ENCODE results near the gene FAM20C.

Gene FAM20C

DNA sequence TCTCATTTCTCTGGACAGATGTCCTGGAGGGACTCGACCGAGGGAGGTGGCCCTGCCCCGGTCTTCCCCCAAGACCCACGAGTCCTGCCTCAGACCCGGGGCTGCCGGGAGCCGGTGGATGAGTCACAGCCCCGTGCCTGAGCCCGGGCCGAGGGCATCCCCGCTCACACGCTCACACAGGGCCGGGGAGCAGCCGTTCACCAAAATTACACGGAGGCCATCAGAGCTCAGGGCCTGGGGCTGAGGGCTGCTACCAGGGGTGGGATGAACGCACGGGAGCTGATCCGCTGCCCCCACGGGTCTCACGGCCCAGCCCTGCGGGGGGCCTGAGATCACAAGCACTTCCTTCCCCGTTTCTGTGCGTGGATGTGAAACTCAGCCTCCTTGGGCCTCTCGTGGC, 17.5 kb downstream of the FAM20C start:
- DNase-seq (ENCODE audit: low spot score): no peak

GRCh38 chr7:210401-210925, 18.1 kb downstream of the FAM20C start:
- no peak for DNase-seq (ENCODE audit: low spot score)

DNA sequence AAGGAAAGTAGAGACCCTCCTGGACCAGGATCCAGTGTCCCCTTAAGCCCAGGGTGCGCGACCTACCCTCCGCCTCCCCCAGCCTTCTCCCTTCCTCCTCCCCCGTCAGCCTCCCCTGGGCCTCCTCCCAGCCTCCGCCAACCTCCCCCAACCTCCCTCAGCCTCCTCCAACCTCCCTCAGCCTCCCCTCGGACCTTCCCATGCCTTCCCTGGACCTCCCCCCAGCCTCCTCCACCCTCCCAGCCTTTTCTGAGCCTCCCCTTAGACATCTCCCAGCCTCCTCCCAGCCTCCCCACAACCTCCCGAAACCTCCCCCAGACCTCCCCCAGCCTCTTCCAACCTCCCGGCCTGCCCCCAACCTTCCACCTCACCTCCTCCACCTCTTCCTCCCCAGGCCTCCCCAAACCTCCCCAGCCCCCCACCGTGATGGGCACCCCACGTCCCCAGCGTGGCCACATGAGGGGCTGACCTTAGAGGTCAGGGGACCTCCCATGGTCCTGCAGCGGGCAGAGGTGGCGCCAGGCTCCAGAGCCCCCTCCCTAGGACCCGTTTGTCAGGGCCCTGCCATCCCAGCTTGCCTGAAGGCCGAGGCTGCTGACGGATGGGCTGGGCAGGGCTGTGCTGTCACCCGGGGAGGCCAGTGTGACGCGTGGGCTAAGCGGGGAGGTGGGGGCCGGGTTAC, 18.8 kb downstream of the FAM20C start:
- no peak for DNase-seq (ENCODE audit: low spot score)

DNA sequence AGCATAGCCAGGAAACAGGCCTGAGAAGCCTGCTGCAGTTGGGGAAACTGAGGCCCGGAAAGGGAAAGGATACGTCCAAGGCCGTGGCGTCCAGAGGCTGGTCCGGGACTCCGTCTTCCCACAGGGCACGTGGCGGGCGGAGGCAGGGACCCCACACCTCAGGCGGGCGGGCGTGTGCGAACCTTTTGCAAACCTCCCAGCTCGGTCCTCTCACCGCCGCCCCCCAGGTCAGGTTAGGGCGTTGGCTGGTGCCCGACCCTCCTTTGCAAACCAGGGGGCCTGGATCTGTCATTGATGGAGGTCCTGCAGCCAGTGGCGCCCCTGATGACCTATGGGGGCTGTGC, 19.3 kb downstream of the FAM20C start:
- DNase-seq (ENCODE audit: low spot score): no peak

DNA sequence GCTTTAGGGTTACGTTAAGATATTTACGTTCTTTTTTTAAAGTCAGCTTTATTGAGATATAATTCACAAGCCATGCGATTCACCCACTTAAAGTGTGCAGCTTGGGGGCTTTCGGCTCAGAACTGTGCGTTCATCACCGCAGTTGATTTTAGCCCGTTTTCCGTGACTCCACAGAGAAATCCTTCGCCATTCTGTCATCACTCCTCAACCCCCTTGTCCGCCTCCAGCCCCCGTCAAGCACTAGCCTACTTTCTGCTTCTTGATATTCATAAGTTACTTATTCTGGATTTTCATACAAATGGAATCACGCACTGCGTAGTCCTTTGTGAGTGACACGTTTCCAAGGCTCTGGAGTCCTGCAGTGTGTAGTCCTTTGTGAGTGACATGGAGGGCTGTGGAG, 20.4 kb downstream of the FAM20C start:
- no peak for DNase-seq (ENCODE audit: low spot score)

GRCh38 chr7:213324-213993, 21.1 kb downstream of the FAM20C start:
- DNase-seq (ENCODE audit: low spot score): no peak

DNA sequence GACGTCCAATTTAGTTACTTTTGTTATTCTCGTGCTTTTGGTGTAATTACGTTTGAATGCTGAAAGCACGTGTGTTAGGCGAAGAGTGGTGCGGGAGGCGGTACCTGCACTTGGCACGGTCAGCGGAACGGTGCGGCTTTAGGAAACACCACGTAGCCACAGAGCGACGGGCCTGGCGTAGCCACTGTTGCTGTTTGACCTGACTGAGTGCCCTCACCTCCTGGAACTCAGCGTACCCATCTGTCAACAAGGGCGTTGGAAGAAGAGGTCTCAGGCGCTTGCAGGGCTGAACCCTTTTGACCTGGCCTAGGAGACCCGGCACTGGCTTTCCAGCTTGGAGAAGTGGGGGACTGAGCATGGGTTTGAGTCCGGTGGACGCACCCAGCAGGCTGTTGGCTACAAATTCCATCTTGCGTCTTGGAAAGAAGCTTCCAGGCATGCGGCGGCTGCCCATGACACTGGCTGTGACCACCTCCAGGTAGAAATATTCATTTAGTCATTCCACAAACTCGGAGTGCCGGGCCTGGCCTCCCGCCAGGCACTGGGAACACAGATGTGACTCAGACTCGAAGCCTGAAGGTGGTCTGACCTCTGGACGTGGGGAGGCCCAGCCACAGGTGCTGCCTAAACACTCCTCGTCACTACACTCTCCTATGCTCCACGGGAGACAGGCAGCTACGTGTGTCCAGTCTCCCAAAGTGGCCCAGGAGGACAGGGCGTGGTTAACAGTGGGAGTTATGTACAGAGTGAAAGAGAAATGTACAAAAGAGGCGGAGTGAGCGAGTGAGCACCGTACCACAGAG, 22.2 kb downstream of the FAM20C start:
- DNase-seq (ENCODE audit: low spot score): peak; percentile 39

- DNase-seq (ENCODE audit: low spot score): no peak
These were observed 24.3 kb downstream of the FAM20C start for GRCh38 chr7:216360-217300.

- no peak for DNase-seq (ENCODE audit: low spot score)
These were observed 25.4 kb downstream of the FAM20C start for GRCh38 chr7:217781-218180.

- no peak for DNase-seq (ENCODE audit: low spot score)
These were observed 25.9 kb downstream of the FAM20C start for GRCh38 chr7:218316-218715.

DNA sequence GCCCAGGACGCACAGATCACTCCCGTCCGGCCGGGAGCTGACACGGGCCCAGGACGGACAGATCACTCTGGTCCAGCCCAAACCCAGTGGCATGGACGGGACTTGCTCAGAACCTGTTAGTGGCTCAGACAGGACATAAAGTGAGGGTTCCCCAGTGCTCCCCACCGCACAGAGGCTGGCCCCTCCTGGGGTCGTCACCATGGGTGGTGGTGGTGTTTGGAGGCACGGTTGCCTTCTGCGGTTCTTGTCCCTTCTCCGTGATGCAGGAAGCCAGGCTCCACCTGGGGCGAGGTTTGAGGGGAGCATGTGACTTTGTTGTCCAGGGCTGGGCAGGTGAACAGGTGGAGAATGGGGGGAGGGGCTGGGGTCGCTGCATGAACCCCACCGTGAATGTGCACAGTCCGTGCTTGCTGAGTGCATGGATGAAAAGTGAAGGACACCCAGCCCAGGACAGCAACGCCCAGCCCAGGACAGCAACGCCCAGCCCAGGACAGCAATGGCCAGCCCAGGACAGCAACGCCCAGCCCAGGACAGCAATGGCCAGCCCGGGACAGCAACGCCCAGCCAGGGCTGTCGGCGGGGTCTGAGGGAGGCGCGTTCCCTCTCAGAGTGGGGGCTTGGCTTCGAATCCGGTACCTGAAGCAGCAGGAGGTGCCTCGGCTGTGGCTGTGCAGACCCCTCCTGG, 26.7 kb downstream of the FAM20C start:
- no peak for DNase-seq (ENCODE audit: low spot score)

- DNase-seq (ENCODE audit: low spot score): no peak
These were observed 27.3 kb downstream of the FAM20C start for GRCh38 chr7:219581-220150.

DNA sequence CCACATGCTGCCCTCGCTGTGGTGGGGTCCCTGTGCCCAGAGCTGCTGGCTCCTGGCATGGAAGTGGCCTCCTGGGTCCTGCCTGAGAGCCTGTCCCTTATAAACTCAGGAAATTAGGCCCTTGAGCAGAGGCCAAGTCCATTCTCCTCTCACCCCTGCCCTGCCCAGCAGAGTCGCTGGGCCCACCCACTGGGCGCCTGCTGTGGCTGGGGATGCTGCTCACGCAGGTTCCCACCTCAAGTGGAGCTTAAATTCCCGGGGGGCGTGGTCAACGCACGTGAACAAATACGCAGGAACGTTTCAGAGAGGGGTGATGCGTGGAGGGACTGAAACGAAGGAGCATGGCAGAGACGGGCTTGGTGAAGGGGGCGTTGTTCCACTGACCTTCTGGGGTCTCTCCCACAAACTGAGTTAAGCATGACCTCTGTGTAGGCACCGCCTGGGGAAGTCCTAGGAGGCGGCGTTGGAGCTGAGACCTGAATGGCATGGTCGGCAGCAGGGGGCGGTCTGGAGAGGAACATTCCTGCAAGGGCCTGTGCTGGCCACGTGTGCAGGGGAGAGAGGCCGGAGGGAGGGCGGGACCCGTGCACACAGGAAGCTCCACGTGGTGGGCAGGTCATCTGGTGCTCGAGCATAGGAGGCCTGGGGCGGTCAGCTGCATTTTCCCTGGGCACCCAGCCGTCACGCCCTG, 27.9 kb downstream of the FAM20C start:
- no peak for DNase-seq (ENCODE audit: low spot score)

- DNase-seq (ENCODE audit: low spot score): no peak
These were observed 29.8 kb downstream of the FAM20C start for GRCh38 chr7:221978-222715.

DNA sequence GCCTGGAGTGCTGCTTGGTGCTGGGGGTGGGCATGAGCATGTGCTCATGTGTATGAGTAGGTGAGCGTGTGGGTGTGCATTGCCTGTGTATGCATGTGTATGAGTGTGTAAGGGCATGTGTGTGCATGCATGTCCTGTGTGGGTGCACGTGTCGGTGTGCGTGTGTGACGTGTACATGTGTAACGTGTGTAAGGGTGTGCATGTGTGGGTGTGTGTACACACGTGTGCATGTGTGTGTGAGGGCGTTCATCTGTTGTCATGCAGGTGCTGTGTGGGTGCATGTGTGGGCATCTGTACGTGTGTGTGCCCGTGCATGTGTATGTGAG, 30.3 kb downstream of the FAM20C start:
- DNase-seq (ENCODE audit: low spot score): no peak

- DNase-seq (ENCODE audit: low spot score): no peak
These were observed 30.9 kb downstream of the FAM20C start for GRCh38 chr7:223118-223800.

GRCh38 chr7:223861-224260, 31.5 kb downstream of the FAM20C start:
- no peak for DNase-seq (ENCODE audit: low spot score)

DNA sequence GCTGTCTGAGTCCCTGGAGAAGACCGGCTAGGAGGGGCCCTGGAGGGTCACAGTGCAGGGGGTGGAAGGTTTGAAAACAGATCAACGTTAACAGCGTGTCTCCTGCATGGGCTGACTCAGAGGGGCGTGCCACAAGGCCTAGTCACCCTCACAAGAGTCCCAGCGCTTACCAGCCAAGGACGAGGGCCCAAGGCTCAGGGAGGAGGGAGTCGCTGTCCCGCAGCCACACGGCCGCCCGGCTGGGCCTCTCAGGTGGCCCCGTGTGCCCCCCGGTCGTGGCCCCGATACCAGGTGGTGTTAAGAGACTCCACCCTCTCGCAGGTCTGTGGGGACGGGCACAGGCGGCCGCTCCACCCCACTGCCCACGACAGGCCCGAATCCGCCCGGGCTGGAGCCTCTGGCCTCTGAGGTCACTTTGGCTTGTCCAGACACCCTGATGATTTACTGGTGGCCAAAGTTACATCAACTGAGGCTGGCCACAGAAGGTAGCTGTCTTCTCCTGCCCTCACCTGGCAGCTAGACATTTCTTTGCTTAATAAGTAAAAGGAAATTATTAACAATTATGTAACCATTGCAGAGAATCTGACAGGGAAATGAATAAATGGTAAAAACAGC, 34.0 kb downstream of the FAM20C start:
- DNase-seq (ENCODE audit: low spot score): no peak

- no peak for DNase-seq (ENCODE audit: low spot score)
These were observed 35.6 kb downstream of the FAM20C start for GRCh38 chr7:227926-228325.

Measured in LoVo (cell line).